ENCODE data around the gene L2HGDH. TPM values are rescaled to one million over a fixed set of nuclear protein-coding genes. Genes with fewer than 3 reads are reported as not detected.

L2HGDH gene
- total RNA-seq = 6.6 and 7.3 TPM in 2 replicates

DNA sequence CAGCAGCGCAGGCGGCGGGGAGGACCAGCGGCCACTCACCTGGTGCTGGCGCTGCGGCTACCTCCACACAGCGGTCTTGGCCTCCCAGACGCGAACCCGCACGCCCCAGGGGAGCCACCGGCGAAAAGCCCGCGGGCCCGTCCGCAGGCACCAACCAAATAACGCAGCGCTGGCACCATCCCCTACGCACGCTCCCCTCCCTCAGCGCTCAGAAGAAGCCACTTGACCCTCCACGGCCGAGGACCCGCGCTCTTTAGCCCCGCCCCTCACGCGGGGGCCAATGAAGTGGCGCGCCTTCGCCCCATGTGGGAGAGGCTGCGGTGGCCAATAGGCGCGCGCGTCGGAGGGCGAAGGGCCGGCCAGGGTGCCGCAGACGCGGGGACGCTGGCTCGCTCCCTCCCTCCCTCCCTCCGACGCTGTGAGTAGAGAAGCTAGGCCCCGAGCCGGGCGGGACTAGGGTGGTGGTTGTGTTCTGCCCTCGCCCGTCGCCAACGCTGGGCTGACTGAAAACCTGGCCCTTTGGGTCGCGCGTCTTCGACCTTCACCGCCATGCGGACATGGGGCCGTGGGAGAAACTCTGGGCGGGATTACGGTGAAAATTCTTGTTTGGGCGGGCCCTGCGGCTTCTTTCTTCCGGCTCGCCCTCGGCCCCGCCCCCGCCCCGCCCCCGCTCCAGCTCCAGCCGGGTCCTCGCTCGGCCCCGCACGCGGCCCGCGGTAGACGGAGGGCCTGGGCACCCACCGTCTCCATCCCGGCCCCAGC is at the start of gene L2HGDH, which contains the start of gene DMAC2L:
Gene L2HGDH, minus strand, starts transcription at position 258 of the 762 bp plus-strand sequence. Its CDS starts 79 bp downstream, at position 179.
Gene DMAC2L, plus strand, starts transcription at position 353 of the 762 bp plus-strand sequence. CDS start 9,164 bp downstream, outside the sequence.
- Histone ChIP-seq H3K27me3 (ENCODE audit: control insufficient read depth, insufficient read depth, low read length) (no peaks in the 10 kb centered on the region), H3K36me3 (ENCODE audit: control insufficient read depth, insufficient read depth, low read length) (no peaks in the 10 kb centered on the region), H3K4me3 (ENCODE audit: low read depth, low read length) (peak within 1 kb of the TSS; percentile 87)
- TF ChIP-seq, protein P1, sequence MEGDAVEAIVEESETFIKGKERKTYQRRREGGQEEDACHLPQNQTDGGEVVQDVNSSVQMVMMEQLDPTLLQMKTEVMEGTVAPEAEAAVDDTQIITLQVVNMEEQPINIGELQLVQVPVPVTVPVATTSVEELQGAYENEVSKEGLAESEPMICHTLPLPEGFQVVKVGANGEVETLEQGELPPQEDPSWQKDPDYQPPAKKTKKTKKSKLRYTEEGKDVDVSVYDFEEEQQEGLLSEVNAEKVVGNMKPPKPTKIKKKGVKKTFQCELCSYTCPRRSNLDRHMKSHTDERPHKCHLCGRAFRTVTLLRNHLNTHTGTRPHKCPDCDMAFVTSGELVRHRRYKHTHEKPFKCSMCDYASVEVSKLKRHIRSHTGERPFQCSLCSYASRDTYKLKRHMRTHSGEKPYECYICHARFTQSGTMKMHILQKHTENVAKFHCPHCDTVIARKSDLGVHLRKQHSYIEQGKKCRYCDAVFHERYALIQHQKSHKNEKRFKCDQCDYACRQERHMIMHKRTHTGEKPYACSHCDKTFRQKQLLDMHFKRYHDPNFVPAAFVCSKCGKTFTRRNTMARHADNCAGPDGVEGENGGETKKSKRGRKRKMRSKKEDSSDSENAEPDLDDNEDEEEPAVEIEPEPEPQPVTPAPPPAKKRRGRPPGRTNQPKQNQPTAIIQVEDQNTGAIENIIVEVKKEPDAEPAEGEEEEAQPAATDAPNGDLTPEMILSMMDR (IDR thresholded peaks at IDR 0.05; ENCODE audit: insufficient read depth, low read length, poor library complexity, severe bottlenecking) = peak; percentile 68
- peak; percentile 49 for DNase-seq (ENCODE audit: low read depth)

DNA sequence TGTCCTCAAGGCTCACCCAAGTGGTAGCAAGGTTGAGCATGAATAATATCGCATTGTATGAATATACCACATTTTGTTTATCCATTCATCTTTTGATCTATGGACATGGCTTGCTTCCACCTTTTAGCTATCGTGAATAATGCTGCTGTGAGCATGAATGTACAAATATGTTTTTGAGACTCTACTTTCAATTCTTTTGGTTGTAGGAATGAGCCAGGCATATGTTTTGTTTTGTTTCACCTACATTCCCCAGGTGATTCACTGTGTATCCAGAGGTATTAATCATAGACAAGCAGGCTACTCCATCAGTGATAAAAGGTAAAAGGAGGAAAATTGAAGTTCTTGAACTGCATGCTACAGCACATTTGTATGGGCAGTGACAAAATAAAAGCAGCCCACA is 48.8 kb upstream of the L2HGDH start:
- Histone ChIP-seq H3K27me3 (ENCODE audit: control insufficient read depth, insufficient read depth, low read length) (no peaks in the 10 kb centered on the region), H3K36me3 (ENCODE audit: control insufficient read depth, insufficient read depth, low read length) (no peaks in the 10 kb centered on the region), H3K4me3 (ENCODE audit: low read depth, low read length) (no peak overlapping the region)
- TF ChIP-seq, protein P1 (IDR thresholded peaks at IDR 0.05; ENCODE audit: insufficient read depth, low read length, poor library complexity, severe bottlenecking) = no peak
- DNase-seq (ENCODE audit: low read depth) = no peak

DNA sequence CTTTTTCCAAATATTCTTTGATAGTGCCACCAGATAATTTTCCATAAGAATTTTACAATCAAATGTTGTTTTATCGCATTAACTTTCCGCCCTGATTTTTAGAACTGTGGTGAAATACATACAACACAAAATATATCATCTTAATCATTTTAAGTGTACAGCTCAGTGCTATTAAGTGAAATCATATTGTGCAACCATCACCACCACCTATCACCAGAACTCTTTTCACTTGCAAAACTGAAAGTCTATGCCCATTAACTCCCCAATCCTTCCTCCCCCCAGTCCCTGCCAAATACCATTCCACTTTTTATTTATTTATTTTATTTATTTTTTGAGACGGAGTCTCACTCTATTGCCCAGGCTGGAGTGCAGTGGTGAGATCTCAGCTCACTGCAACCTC is 48.1 kb upstream of the L2HGDH start:
- DNase-seq (ENCODE audit: low read depth) = no peak
- no peak overlapping the region for H3K4me3 ChIP-seq (ENCODE audit: low read depth, low read length)
- H3K27me3 ChIP-seq (ENCODE audit: control insufficient read depth, insufficient read depth, low read length) = no peaks in the 10 kb centered on the region
- no peaks in the 10 kb centered on the region for H3K36me3 ChIP-seq (ENCODE audit: control insufficient read depth, insufficient read depth, low read length)
- TF ChIP-seq, protein P1 (IDR thresholded peaks at IDR 0.05; ENCODE audit: insufficient read depth, low read length, poor library complexity, severe bottlenecking) = no peak

DNA sequence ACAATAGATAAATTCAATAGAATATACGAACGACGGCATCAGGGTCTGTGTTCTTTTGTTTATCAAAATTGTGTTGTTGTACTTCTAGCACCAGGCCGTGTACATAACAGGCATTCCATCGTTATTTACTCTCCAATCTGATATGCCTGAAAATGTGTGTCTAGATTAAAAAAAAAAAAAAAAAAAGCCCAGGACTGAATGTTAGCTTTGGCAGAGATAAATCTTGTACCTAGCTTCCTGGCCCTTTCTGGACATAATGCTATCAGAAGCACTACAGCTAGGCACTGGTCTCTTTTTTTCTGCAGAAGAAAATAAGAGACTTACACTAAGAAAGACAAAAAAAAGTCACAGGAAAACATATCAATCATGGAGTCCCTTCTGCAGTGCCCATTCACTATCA is 47.6 kb upstream of the L2HGDH start:
- TF ChIP-seq, protein P1 (IDR thresholded peaks at IDR 0.05; ENCODE audit: insufficient read depth, low read length, poor library complexity, severe bottlenecking) = no peak
- no peak overlapping the region for H3K4me3 ChIP-seq (ENCODE audit: low read depth, low read length)
- DNase-seq (ENCODE audit: low read depth) = no peak

DNA sequence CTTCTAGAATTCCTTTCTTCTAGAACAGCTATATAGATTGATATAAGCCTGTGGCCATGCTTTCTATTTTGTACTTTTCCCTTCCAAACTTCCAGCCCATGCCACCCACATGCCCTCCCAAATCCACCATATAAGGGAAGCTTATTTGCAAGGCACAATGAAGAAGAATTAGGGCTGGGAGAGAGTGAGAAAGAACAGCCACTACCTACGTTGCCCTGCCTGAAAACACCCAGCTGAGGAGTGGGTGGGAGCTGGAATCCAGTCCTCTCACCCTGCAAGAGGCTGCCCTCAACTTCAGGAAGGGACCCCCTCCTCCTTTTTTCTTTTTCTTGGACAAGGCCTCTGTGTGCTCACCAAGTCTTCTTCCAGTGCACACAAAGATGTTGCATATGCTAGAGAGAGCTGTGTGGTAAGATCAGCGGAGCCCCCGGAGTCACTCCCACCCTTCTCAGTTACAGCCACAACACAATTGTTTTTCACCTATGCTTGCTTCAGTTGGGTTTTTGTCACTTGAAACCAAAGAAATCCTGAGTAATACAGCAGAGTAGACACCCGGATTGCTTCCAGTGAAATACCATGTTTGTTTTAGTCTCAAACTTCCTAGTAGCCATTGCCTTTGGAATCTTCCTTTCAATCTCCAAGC is 45.8 kb upstream of the L2HGDH start:
- DNase-seq (ENCODE audit: low read depth) = no peak
- TF ChIP-seq, protein P1 (IDR thresholded peaks at IDR 0.05; ENCODE audit: insufficient read depth, low read length, poor library complexity, severe bottlenecking) = no peak
- no peaks in the 10 kb centered on the region for H3K27me3 ChIP-seq (ENCODE audit: control insufficient read depth, insufficient read depth, low read length)
- H3K36me3 ChIP-seq (ENCODE audit: control insufficient read depth, insufficient read depth, low read length) = no peaks in the 10 kb centered on the region
- H3K4me3 ChIP-seq (ENCODE audit: low read depth, low read length) = no peak overlapping the region

More for the DNA sequence above, 47.6 kb upstream of the L2HGDH start:
- no peaks in the 10 kb centered on the region for H3K27me3 ChIP-seq (ENCODE audit: control insufficient read depth, insufficient read depth, low read length)
- H3K36me3 ChIP-seq (ENCODE audit: control insufficient read depth, insufficient read depth, low read length) = no peaks in the 10 kb centered on the region
